Amygdala (tissue), 56 donors: Measurements from ENCODE around the gene PIPOX.
"Not testable (repeated sequence)": the region's sequence is repeated elsewhere in the genome, so short reads cannot be mapped to it uniquely, and the experiment has no call there.

Experiments used
- DNase-seq, 56 donors: peaks; one replicate each; lab custom pipeline; 2025; lab: John Stamatoyannopoulos, UW

The PIPOX gene

GRCh38 chr17:29071303-29071702, 28.4 kb downstream of the PIPOX start:
- no peak for DNase-seq

GRCh38 chr17:29073045-29073444, 30.1 kb downstream of the PIPOX start:
- DNase-seq: no peak

GRCh38 chr17:29073520-29073919, 30.6 kb downstream of the PIPOX start:
- DNase-seq: no peak

- no peak for DNase-seq
These were observed 31.5 kb downstream of the PIPOX start for GRCh38 chr17:29074488-29074887.

- no peak for DNase-seq
These were observed 33.1 kb downstream of the PIPOX start for GRCh38 chr17:29076087-29076486.

GRCh38 chr17:29076722-29077121, 33.8 kb downstream of the PIPOX start:
- DNase-seq: peak in 41 of 56 donors; percentile 13 to 81 (median 50)

- no peak for DNase-seq
These were observed 34.4 kb downstream of the PIPOX start for GRCh38 chr17:29077320-29077719.

- DNase-seq: peak in 12 of 56 donors; percentile 22 to 75 (median 40)
These were observed 35.5 kb downstream of the PIPOX start for GRCh38 chr17:29078183-29079045.

- no peak for DNase-seq
These were observed 36.5 kb downstream of the PIPOX start for GRCh38 chr17:29079433-29079832.

- no peak for DNase-seq
These were observed 36.9 kb downstream of the PIPOX start for GRCh38 chr17:29079887-29080286.

GRCh38 chr17:29080323-29080722, 37.4 kb downstream of the PIPOX start:
- no peak for DNase-seq

- no peak for DNase-seq
These were observed 38.0 kb downstream of the PIPOX start for GRCh38 chr17:29080965-29081364.

GRCh38 chr17:29084541-29085146, 41.7 kb downstream of the PIPOX start:
- peak in 12 of 56 donors; percentile 10 to 38 (median 24) for DNase-seq

GRCh38 chr17:29085223-29085622, 42.3 kb downstream of the PIPOX start:
- no peak for DNase-seq

- no peak for DNase-seq
These were observed 43.8 kb downstream of the PIPOX start for GRCh38 chr17:29086628-29087332.

GRCh38 chr17:29088782-29089181, 45.8 kb downstream of the PIPOX start:
- not testable (repeated sequence) for DNase-seq

- DNase-seq: peak in 53 of 56 donors; percentile 13 to 83 (median 59)
These were observed 46.7 kb downstream of the PIPOX start for GRCh38 chr17:29089601-29090044.

- DNase-seq: no peak
These were observed 47.2 kb downstream of the PIPOX start for GRCh38 chr17:29090108-29090507.

- peak in 34 of 56 donors; percentile 15 to 74 (median 42) for DNase-seq
These were observed 48.0 kb downstream of the PIPOX start for GRCh38 chr17:29090750-29091605.
